Endometrium (tissue), 2 donors: Measurements from ENCODE around the gene FANCC.
A peak's percentile ranks its signal among the peaks of the same experiment; 100 is the strongest.

Experiments
- FAIRE-seq: peaks from 2 replicates; lab custom pipeline; 2012; peaks lifted over from hg19 to GRCh38; lab: Jason Lieb, UNC
- donor health status: control.
- donor health status: control.

Gene FANCC, protein sequence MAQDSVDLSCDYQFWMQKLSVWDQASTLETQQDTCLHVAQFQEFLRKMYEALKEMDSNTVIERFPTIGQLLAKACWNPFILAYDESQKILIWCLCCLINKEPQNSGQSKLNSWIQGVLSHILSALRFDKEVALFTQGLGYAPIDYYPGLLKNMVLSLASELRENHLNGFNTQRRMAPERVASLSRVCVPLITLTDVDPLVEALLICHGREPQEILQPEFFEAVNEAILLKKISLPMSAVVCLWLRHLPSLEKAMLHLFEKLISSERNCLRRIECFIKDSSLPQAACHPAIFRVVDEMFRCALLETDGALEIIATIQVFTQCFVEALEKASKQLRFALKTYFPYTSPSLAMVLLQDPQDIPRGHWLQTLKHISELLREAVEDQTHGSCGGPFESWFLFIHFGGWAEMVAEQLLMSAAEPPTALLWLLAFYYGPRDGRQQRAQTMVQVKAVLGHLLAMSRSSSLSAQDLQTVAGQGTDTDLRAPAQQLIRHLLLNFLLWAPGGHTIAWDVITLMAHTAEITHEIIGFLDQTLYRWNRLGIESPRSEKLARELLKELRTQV

DNA sequence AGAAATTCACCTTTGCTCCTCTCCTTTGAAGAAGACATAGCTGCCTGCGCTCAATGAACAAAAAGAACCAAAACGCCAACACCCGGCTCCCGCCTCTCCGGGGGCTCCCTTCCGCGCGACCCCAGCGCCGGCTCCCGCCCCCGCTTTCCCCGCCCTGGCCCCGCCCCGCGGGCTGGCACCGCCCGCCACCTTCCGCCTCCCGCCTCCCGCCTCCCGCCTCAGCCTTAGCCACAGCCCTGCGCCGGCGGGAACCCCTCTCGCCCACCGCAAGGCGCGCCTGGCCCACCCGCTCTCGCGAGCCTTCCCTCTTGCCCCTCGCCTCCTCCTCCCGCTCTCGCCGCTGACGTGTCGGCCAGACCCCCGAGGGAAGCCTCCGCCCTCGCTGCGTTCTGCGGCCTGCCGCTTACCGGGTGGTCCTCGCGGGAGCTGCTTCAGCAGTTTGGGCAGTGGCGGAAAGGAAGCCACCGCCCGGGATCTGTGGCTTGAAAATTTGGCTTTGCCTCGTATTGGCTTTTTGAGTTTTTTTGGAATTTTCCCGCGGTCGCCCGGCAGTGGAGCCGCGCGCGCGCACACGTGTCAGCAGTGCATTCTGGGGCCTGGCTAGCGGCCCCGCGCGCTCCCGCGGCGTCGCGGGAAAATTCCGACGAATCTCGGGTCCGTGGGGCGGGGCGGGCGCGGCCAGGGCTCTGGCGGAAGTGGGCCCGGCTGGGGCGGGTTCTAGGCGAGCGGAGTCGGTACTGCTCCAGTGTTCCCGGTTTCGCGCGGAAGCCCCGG lies at the start of gene FANCC:
FANCC (minus strand) TSS at position 591 of the 774 bp plus-strand sequence. CDS start 68,418 bp downstream, outside the sequence.
- FAIRE-seq = no peak

DNA sequence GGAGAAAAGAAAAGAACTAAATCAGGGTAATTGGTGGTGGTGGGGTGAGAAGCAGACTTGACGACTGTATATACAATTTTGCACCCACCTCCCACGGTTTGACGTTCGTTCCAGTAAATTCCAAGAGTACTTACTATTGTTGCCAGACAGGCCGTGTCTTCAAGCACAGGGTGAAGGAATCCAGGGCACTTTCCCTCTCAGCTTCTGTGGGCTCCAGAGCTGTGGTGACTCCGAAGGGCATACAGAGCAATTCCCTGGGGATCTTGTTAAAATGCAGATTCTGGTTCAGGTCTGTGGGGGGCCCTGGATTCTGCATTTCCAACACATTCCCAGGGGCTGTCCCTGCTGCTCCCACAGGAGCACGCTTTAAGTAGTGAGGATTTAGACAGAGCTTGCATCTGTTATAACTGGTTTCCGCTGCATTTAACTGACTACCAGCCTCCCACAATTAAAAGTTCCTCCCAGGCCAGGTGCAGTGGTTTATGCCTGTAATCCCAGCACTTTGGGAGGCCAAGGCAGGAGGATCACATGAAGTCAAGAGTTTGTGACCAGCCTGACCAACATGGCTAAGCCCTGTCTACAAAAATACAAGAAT lies 49.3 kb upstream of the FANCC start:
- FAIRE-seq = no peak

GRCh38 chr9:95365766-95366165 lies 48.3 kb upstream of the FANCC start:
- FAIRE-seq = no peak

- FAIRE-seq = peak; percentile 72
Observed at GRCh38 chr9:95363051-95363841, 45.7 kb upstream of the FANCC start.

- no peak for FAIRE-seq
Observed at GRCh38 chr9:95360866-95361265, 43.4 kb upstream of the FANCC start.

DNA sequence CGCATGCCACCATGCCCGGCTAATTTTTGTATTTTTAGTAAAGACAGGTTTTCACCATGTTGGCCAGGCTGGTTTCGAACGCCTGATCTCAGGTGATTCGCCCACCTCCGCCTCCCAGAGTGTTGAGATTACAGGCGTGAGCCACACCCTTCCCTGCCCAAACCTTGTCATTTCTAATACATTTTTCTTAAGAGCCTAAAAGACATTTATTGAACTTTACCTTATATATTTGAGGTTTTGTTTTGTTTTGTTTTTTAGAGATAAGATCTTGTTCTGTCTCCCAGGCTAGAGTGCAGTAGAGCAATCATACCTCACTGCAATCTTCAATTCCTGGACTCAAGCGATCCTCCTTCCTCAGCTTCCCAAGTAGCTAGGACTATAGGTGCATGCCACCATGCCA lies 39.8 kb upstream of the FANCC start:
- no peak for FAIRE-seq

DNA sequence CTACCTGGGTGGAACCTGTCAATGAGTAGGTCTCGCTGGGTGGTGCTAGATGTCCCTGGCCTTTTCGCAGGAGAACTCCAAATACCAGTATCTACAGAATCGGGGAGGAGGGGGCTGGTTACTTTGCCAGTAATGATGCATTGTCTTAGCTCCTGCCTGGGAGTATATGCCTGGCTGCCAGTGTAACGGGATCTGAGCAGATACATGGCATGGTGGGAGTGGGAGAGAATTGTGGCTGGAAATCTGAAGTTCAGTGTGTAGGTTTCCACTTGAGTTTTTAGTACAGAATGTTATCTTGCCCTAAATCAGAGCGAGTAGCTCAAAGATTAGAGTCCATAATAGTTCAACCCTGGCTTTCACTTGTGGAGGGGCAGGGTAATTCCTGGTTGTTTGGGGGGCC lies 38.0 kb upstream of the FANCC start:
- FAIRE-seq = no peak

GRCh38 chr9:95351051-95351450 lies 33.5 kb upstream of the FANCC start:
- FAIRE-seq = no peak

DNA sequence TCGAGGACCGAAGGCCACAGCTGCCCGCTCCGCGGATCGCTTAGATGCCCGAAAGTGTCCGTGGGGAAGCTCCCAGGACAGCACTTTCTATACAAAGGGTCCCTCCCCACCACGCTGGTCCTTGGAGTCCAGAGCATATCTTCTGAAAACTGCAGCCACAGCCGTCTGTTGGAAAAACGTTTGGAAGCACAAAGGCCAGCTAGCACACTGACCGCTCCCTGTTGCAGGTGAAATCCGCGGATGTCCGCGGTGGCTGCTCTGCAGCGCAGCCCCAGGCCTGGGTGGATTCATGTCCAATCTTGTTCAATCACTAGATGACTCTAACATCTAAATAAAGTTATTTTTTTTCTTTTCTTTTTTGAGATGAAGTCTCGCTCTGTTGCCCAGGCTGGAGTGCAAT lies 32.8 kb upstream of the FANCC start:
- no peak for FAIRE-seq

- no peak for FAIRE-seq
Observed at GRCh38 chr9:95349091-95350038, 31.9 kb upstream of the FANCC start.

- FAIRE-seq = no peak
Observed at GRCh38 chr9:95346021-95346420, 28.5 kb upstream of the FANCC start.

GRCh38 chr9:95344735-95345325 lies 27.3 kb upstream of the FANCC start:
- no peak for FAIRE-seq

- FAIRE-seq = no peak
Observed at GRCh38 chr9:95343725-95344287, 26.3 kb upstream of the FANCC start.

- no peak for FAIRE-seq
Observed at GRCh38 chr9:95342571-95342970, 25.1 kb upstream of the FANCC start.

DNA sequence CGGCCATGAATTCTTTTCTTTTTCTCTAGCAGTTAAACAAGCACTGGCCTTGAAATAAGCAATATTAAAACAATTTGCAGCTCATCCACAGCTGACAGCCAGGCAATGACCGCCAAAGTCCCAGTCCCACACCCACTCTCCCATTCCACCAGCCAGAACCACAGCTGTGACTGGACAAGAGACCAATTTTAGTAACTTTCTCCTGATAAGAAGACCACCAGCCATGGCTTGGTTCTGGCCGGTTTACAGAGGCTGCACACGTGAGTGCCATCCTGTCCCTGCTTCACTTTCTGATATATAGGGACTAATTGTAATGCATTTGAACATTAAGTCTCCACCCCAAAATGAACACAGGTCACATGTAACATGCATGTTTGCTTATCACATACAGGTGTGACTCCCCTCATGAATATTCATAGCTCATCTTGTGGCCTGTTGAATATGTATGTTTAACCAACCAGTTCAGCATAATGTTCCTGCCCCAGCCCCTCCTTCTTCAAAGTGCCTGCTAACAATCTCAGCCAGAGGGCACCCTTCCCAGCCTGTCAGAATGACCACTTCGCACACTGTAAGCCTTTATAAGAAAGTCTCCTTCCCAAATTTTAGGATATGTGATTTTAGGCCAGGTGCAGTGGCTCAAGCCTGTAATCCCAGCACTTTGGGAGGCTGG lies 23.9 kb upstream of the FANCC start:
- no peak for FAIRE-seq

- FAIRE-seq = no peak
Observed at GRCh38 chr9:95338243-95338642, 20.7 kb upstream of the FANCC start.

DNA sequence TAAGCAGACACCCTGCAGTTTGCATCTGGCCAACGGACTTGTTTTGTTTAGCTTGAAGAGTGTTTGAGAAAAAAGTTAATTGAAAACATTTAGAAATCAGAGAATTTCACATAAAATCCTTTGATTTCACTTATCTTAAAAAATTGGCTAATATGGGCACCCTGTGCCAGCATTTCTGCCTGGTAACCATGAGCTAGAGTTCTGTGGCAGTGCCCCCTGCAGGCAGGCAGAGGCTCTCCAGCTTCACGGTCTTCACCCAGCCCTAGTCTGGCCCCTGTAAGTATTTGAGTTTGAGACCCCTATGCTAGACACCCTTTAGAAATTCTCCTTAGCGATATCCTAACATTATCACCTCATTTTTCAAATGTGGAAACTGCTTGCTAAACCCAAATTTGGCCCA lies 18.8 kb upstream of the FANCC start:
- FAIRE-seq = no peak

DNA sequence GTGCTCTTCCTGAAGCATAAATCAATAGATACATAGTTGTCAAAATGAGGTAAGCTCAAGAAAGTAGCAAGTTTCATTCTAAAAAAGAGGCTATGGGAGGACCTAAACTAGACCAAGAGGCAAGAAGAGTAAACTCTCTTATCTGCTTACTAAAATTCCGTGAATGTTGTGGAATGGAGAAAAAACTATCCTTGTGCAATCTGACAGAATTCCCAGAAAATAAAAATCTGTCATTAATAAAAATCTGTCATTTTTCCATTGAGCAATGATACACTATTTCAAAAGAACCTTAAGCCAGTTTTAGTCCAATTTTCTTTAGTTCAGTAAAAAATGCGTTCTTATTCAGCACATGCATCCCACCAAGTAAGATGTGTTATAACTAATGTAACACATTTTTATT lies 15.9 kb upstream of the FANCC start:
- no peak for FAIRE-seq

- no peak for FAIRE-seq
Observed at GRCh38 chr9:95332860-95333259, 15.4 kb upstream of the FANCC start.
